HEK293T (cell line): ENCODE measurements around the gene GALNT16.

Experiments used
- ARNT ChIP-seq: fragments of 450-650 bp; IDR thresholded peaks from 2 replicates; pipeline ENCODE4 v1.6.1; 2017; ENCODE audit warnings: mild to moderate bottlenecking
- BHLHE40 ChIP-seq: fragments of 450-650 bp; IDR thresholded peaks from 2 replicates; pipeline ENCODE4 v1.6.1; 2016; ENCODE audit warnings: mild to moderate bottlenecking, moderate library complexity, borderline replicate concordance
- ELF4 ChIP-seq: fragments of 450-650 bp; IDR thresholded peaks from 2 replicates; pipeline ENCODE4 v1.6.1; 2017; ENCODE audit warnings: antibody characterized with exemption
- FOXA1 ChIP-seq: fragments of 450-650 bp; IDR thresholded peaks from 2 replicates; pipeline ENCODE4 v1.6.1; 2016; ENCODE audit warnings: mild to moderate bottlenecking
- FOXK2 ChIP-seq: fragments of 450-650 bp; IDR thresholded peaks from 2 replicates; pipeline ENCODE4 v1.6.1; 2016; ENCODE audit warnings: mild to moderate bottlenecking
- FOXM1 ChIP-seq: fragments of 450-650 bp; IDR thresholded peaks from 2 replicates; pipeline ENCODE4 v1.6.1; 2017; ENCODE audit warnings: mild to moderate bottlenecking, borderline replicate concordance
- LEF1 ChIP-seq: fragments of 450-650 bp; IDR thresholded peaks from 2 replicates; pipeline ENCODE4 v1.6.1; 2017; ENCODE audit warnings: mild to moderate bottlenecking, borderline replicate concordance
- PKNOX1 ChIP-seq: fragments of 450-650 bp; IDR thresholded peaks from 2 replicates; pipeline ENCODE4 v1.6.1; 2016
- SUZ12 ChIP-seq: fragments of 450-650 bp; IDR thresholded peaks from 2 replicates; pipeline ENCODE4 v1.6.1; 2016; ENCODE audit warnings: mild to moderate bottlenecking
- TARDBP ChIP-seq: fragments of 450-650 bp; IDR thresholded peaks from 2 replicates; pipeline ENCODE4 v1.6.1; 2016
- ZNF384 ChIP-seq: fragments of 450-650 bp; IDR thresholded peaks from 2 replicates; pipeline ENCODE4 v1.6.1; 2016

- no peak for TF ChIP-seq ZNF384
- no peak for TF ChIP-seq FOXK2
- TF ChIP-seq SUZ12 = no peak
- TF ChIP-seq FOXM1 = no peak
- no peak for TF ChIP-seq TARDBP
- TF ChIP-seq FOXA1 = no peak
- no peak for TF ChIP-seq ARNT
- no peak for TF ChIP-seq LEF1
- TF ChIP-seq PKNOX1 = no peak
- no peak for TF ChIP-seq BHLHE40
- no peak for TF ChIP-seq ELF4
Measured at GRCh38 chr14:69344171-69344570, 84.2 kb downstream of the GALNT16 start.
